Neural progenitor cell (in vitro differentiated cells): Measurements from ENCODE around the gene WDR35. TPM values are rescaled to one million over a fixed set of nuclear protein-coding genes. Genes with fewer than 3 reads are reported as not detected.

Experiments
- DNase-seq: peaks from one replicate; pipeline ENCODE4 v3.0.0-alpha.2; 2016; ENCODE audit warnings: low spot score
- H2AFZ ChIP-seq: fragments of 200-600 bp; sonication (generic); replicated peaks from 2 replicates; pipeline ENCODE4 v1.6.1; 2016; ENCODE audit warnings: antibody characterized with exemption
- H3F3A ChIP-seq: fragments of 200-600 bp; sonication (generic); 2 replicates; pipeline ENCODE4 v1.6.1; 2016; ENCODE audit warnings: antibody characterized with exemption, low read depth
- H3K27ac ChIP-seq: fragments of 200-600 bp; sonication (generic); 2 replicates; pipeline ENCODE4 v1.5.1; 2016; ENCODE audit warnings: mild to moderate bottlenecking
- H3K27me3 ChIP-seq: fragments of 200-600 bp; sonication (generic); 2 replicates; pipeline ENCODE4 v1.6.1; 2016; ENCODE audit warnings: mild to moderate bottlenecking, moderate library complexity
- H3K36me3 ChIP-seq: fragments of 200-600 bp; sonication (generic); 2 replicates; pipeline ENCODE4 v1.5.1; 2016
- H3K4me1 ChIP-seq: fragments of 200-600 bp; sonication (generic); 2 replicates; pipeline ENCODE4 v1.6.1; 2016; ENCODE audit warnings: mixed run types
- H3K4me2 ChIP-seq: fragments of 200-600 bp; sonication (generic); 2 replicates; pipeline ENCODE4 v1.6.1; 2016
- H3K4me3 ChIP-seq: fragments of 200-600 bp; sonication (generic); 2 replicates; pipeline ENCODE4 v1.5.1; 2016
- H3K79me2 ChIP-seq: fragments of 200-600 bp; sonication (generic); 2 replicates; pipeline ENCODE4 v1.6.1; 2016; ENCODE audit warnings: low read depth
- H3K9ac ChIP-seq: fragments of 200-600 bp; sonication (generic); 2 replicates; pipeline ENCODE4 v1.6.1; 2016
- H3K9me3 ChIP-seq: fragments of 200-600 bp; sonication (generic); 2 replicates; pipeline ENCODE4 v1.5.1; 2016; ENCODE audit warnings: low read depth
- H4K20me1 ChIP-seq: fragments of 200-600 bp; sonication (generic); 2 replicates; pipeline ENCODE4 v1.6.1; 2016; ENCODE audit warnings: low read depth
- H3K27ac Mint-ChIP-seq: 3 replicates; pipeline ENCODE4 v1.8.0; 2021; ENCODE audit warnings: mixed read lengths
- H3K27me3 Mint-ChIP-seq: 2 replicates; pipeline ENCODE4 v1.8.0; 2022; ENCODE audit warnings: low read depth, mild to moderate bottlenecking, inconsistent platforms, moderate library complexity, mixed read lengths; ENCODE audit not compliant: insufficient read depth
- H3K36me3 Mint-ChIP-seq: 3 replicates; pipeline ENCODE4 v1.8.0; 2021; ENCODE audit warnings: mixed read lengths
- H3K4me1 Mint-ChIP-seq: 3 replicates; pipeline ENCODE4 v1.8.0; 2021; ENCODE audit warnings: mixed read lengths
- H3K4me3 Mint-ChIP-seq: 3 replicates; pipeline ENCODE4 v1.8.0; 2021; ENCODE audit warnings: mild to moderate bottlenecking, moderate library complexity, mixed read lengths
- H3K9me3 Mint-ChIP-seq: 3 replicates; pipeline ENCODE4 v1.8.0; 2020; ENCODE audit warnings: mixed read lengths
- CTCF ChIP-seq: fragments of 200-600 bp; sonication (generic); IDR thresholded peaks from 2 replicates; pipeline ENCODE4 v1.5.1; 2017; ENCODE audit warnings: antibody characterized with exemption, mild to moderate bottlenecking
- EZH2 ChIP-seq: fragments of 200-600 bp; sonication (generic); IDR thresholded peaks from 2 replicates; pipeline ENCODE4 v1.6.1; 2017; ENCODE audit warnings: antibody characterized with exemption, mild to moderate bottlenecking, moderate library complexity
- EZH2phosphoT487 ChIP-seq: fragments of 200-600 bp; sonication (generic); IDR thresholded peaks from 2 replicates; pipeline ENCODE4 v1.6.1; 2017; ENCODE audit warnings: antibody characterized with exemption
- total RNA-seq: library from RNA; depleted of rRNA; stranded (reverse); fragments of >200 nt; gene quantifications from 2 replicates; pipeline ENCODE4 v1.2.3, GENCODE V29; 2015; ENCODE audit warnings: low replicate concordance

WDR35 gene
- total RNA-seq, 1 donor from 2014 or later, result 31.6 TPM

DNA sequence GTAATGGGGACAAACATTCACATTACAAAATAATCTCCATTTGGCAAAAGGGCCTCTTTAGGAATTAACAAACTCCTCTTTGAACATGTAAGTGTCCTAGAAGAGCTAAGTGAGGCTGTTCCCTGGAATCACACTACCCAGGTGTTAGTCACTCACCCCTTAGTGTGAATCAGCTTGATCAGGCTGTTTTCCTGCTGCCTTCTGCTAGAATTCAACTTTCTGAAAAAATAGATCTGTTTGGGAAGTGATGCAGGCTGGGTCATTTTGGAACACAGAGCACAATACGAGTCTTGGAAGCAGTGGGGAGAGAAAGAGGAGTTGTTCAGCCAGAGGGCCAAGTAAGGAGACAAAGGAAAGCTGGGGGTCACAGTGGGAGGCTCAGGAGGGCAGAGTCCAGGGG, 128.1 kb downstream of the WDR35 start:
- no peaks in the 10 kb centered on the region for H3K36me3 ChIP-seq
- no peak overlapping the region for H3K4me2 ChIP-seq
- TF ChIP-seq CTCF (no peak), EZH2 (no peak), EZH2phosphoT487 (no peak)
- no peak overlapping the region for H3K4me3 ChIP-seq
- H3F3A ChIP-seq, result peaks cover 3% of the 10 kb centered on the region
- H3K27ac ChIP-seq, result no peak overlapping the region
- no peaks in the 10 kb centered on the region for H4K20me1 ChIP-seq
- H3K4me1 Mint-ChIP-seq, result peaks cover 3% of the 10 kb centered on the region
- no peaks in the 10 kb centered on the region for H3K79me2 ChIP-seq
- H3K4me3 Mint-ChIP-seq, result no peak overlapping the region
- H3K9ac ChIP-seq, result no peak overlapping the region
- peaks cover 2% of the 10 kb centered on the region for H3K9me3 Mint-ChIP-seq
- H3K27me3 ChIP-seq, result peaks cover 11% of the 10 kb centered on the region
- H3K9me3 ChIP-seq, result no peaks in the 10 kb centered on the region
- no peak for DNase-seq
- no peak overlapping the region for H3K27ac Mint-ChIP-seq
- no peaks in the 10 kb centered on the region for H3K4me1 ChIP-seq
- H3K36me3 Mint-ChIP-seq, result no peaks in the 10 kb centered on the region
- peaks cover 10% of the 10 kb centered on the region for H3K27me3 Mint-ChIP-seq
- no peak overlapping the region for H2AFZ ChIP-seq

Other genes starting within 250 kb of the WDR35 start
- 21.3 and 27.9 TPM in 2 replicates for gene TTC32, start 88.1 kb downstream of the WDR35 start, total RNA-seq
- 0.45 and 1.7 TPM in 2 replicates for gene MATN3, start 22.6 kb upstream of the WDR35 start, total RNA-seq
- gene LAPTM4A, start 61.5 kb upstream of the WDR35 start, total RNA-seq, result 170 and 205 TPM in 2 replicates
- gene SDC1, start 235.0 kb upstream of the WDR35 start, total RNA-seq, result 27.5 and 54.0 TPM in 2 replicates